Embryonic facial prominence (tissue), 1 donor: Measurements from ENCODE around the gene SEH1L.
A peak's percentile ranks its signal among the peaks of the same experiment; 100 is the strongest.
"Not testable (repeated sequence)": the region's sequence is repeated elsewhere in the genome, so short reads cannot be mapped to it uniquely, and the experiment has no call there.

Source experiments
- DNase-seq: peaks from one replicate; pipeline ENCODE4 v3.0.0-alpha.2; 2016; ENCODE audit errors: extremely low spot score

Gene SEH1L, protein sequence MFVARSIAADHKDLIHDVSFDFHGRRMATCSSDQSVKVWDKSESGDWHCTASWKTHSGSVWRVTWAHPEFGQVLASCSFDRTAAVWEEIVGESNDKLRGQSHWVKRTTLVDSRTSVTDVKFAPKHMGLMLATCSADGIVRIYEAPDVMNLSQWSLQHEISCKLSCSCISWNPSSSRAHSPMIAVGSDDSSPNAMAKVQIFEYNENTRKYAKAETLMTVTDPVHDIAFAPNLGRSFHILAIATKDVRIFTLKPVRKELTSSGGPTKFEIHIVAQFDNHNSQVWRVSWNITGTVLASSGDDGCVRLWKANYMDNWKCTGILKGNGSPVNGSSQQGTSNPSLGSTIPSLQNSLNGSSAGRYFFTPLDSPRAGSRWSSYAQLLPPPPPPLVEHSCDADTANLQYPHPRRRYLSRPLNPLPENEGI

DNA sequence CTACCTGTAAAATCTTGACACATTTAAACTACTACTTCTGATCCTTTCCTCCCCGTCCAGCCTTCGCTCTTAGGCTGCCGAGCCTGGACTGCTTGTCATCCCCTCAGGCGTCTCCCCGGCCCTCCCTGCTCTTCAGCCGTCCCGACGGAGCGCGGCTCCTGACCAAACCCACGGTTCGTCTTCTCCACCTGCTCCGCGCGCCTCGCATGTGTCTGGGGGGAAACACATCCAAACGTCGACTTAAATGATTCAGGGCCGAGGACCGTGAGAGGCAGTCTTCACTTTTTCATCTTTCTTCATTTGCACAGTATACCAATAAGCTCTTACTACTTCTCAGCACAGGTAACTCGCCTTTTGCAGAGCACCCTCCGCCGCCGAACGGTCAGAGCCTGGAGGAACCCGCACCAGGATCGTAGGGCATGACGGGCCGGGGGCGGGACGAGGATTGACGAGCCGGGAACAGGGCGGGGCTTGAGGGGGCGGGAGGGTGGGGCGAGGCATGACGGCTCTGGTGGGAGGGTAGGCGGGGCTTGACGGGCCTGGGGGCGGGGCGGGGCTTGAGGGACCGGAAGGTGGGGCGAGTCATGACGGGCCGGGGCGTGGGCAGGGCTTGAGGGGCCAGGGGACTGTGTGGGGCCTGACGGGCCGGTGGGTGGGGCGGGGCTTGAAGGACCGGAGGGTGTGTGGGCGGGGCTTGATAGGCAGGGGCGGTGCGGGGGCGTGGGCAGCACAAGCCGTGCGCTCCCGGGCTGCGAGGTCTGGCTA lies at the start of gene SEH1L:
TSS of gene SEH1L (plus strand) at position 727 of the 765 bp plus-strand sequence. CDS start 111 bp downstream, outside the sequence.
- DNase-seq: peak; percentile 98

DNA sequence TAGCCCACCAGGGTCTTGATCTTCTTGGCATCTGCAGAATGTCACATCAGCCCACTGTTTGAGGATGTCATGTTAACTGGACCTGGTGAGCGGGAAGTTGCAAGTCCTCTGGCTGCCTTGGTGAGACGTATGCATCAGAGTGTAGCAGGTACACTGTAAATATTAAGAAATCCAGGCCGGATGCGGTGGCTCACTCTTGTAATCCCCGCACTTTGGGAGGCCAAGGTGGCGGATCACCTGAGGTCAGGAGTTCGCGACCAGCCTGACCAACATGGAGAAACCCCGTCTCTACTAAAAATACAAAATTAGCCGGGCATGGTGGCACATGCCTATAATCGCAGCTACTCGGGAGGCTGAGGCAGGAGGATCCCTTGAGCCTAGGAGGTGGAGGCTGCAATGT lies 46.6 kb upstream of the SEH1L start:
- DNase-seq: not testable (repeated sequence)

DNA sequence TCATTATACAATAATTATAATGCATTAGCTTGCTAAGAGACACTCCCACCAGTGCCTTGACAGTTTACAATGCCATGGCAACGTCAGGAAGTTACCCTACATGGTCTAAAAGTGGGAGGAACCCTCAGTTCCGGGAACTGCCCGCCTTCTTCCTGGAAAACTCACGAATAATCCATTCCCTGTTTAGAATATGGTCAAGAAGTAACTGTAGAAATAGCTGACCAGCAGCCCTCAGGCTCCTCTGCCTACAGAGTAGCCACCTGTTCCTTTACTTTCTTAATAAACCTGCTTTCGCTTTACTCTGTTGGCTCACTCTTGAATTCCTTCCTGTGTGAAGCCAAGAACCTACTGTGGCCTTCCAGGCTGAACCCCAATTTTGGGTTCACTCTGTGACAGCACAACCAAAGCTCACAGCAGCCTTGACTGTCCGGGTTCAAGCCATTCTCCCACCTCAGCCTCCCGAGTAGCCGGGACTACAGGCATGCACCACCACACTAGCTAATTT lies 43.7 kb upstream of the SEH1L start:
- DNase-seq: no peak

DNA sequence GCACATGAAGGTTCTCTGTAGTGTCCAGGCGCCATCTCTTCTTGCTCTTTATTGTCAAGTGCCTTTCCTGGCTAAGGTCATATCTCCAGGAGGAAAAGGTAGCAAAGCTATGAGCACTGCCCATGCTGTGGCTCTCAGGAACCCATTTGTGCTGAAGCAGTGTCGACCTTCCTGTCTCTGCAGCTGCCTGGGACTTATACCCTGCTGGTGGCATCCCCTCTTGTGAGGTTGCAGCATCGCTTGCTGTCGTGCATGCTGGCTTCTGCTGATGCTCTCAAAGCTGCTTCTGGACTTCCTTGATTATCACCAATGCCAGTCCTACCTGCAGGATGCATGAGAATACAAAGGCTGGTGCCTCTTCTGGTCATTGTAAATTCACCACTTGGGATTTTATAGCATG lies 41.7 kb upstream of the SEH1L start:
- DNase-seq: no peak

DNA sequence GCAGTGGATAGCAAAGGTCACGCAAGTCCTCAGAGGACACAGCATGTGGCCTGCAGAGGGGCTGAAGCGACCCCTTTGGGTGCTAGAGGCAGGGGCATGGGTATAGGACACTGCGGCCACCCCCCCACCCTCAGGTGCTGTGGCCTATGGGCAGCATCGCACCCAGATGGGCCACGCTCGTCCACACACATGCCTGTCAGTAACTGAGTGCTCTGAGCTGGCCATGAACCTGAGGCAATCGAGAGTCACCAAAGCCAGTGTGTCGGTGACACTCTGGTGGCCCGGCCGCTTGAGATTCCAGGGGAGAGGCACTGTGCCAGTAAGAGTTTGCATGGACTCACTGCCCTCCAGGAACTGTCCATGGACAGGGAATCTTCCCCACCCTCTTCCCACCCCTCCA lies 41.0 kb upstream of the SEH1L start:
- no peak for DNase-seq

DNA sequence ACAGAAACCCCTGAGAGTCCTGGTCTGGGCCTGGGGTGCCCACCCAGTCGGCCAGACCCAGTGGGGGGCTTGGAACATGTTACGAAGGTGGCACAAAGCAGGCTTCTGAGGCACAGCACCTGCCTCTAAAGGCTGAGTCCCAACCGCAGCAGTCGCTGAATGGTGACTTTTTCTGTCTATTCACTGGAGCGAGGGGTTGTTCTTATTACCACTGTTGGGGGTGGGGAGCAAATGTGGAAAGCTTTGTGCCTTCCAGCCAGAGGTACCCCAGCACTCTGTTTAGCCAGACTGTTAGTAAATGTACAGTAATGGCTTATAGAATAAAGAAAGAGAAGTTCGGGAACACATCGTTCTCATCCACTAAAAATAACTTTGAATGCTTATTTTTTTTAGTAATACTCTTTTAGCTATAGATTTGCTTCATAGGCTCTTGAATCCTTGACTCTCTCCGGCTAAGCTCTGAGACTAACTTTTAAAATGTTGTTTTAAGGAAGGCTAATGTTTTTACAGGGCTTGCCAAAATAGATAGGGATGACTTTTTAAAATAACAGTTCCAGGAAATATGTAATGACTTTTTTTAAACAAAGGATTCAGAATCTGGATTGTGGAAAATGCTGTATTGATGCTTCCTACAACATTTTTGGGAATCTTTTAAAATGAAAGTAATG lies 40.4 kb upstream of the SEH1L start:
- no peak for DNase-seq

DNA sequence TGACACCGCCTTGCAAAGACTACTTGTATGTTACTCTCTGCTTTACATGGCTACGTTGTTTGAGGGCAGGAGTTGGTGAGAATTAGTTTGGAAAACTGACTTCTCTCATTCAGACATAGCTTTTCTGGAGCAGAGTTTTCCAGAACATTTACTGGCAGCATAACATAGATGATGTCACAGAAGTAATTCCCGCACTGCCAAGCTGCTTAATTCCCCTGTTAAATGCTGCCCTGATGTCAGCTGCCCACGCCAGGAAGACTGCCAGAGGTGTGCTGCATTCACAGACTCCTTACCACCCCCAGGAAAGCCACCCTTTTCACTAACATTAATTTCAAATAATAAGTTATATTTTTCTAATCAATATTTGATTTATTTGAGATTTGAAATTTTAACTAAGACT lies 39.1 kb upstream of the SEH1L start:
- no peak for DNase-seq

DNA sequence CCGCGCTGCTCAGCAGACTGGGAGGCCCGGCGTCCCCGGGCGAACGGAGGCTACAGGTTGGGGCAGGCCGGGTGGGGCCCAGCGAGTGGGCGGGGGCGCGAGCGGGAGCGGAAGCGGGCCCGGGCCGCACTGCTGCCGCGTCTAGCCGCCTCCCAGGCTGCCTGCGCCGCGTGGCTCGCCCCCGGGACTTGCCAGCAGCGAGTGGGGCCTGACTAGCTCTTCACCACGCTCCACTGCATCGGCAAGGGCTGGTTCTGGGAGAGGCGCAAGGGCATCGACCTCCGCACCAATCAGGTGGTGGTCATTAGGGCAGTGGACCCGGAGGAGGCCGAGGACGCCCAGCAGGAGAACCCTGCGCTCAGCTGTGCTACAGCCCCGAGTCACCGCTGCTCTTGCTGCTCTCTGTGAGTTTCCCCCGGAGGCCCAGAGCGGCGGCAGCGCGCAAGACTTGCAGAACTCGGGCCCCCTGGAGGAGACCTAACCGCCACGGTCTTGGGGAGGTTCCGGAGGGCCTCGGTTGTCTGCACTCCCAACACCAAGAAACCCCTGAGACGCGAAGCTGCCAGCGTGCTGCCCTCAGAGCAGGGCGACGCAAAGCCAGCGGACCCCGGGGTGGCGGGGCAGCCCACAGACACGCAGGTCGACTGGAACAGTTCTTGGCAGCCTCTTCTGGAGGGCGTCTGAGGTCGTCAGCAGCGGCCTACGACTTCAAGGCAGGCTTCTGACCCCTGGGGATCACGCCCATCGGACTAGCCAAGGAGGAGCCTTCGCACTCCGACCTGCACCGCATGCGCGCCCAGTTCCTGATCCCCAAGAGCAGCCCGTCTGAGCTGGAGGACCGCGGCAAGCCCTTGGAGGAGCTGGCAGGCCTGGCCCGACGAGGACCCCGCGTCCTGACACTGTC lies 36.5 kb upstream of the SEH1L start:
- DNase-seq: no peak

DNA sequence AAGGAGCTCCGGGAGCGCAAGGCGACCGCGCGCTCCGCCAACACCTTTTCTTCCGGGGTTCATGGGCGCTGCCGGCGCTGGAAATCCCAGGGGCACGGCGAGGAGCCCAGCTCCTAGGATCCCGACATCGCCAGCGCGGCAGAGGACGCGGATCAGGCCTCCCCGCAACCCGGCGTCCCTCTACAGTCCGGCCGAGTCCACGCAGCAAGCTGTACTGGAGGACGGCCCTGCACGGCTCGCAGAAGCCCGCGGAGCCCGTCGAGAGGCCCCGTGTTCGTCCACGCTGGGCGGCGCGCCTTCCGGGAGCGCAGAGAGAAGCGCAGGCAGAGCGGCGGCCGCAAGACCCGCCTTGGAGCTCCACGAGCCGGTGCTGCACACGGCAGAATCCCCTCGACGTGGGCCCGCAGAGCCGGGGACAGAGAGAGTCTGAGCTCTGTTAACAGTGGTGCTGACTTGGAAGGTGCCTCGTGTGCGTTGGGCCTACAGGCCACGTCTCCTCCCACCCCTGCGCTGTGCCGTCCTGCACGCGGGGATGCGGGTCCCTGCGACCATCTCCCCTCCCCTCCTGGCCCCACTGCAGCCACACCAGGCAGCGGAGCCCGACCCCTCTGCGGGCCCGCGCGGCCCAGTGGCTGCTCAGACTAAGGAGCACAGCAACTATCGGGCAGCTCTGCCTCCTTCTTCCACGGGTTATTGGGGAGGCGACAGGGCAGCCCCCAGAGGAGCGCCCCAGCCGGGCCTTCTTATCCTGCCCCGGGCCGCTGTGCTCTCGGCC lies 35.7 kb upstream of the SEH1L start:
- no peak for DNase-seq

DNA sequence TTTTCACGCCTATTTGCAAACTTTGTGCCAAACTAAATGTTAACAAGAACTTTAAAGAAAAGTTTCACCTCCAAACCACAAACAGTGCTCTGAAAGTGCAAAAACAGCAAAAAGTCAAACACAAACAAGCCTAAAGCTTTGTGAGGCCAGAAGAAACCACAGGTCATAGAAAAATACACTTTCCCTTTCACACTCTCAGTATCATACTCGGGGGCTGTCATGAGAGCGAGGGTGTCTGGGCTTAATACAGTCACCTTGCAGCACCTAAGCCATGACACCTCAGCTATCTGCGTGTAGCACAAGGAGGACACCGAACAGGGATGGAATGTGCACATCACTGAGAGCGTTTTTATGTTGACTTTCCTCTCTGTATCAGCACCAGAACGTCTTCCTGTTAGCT lies 26.6 kb upstream of the SEH1L start:
- DNase-seq: no peak

DNA sequence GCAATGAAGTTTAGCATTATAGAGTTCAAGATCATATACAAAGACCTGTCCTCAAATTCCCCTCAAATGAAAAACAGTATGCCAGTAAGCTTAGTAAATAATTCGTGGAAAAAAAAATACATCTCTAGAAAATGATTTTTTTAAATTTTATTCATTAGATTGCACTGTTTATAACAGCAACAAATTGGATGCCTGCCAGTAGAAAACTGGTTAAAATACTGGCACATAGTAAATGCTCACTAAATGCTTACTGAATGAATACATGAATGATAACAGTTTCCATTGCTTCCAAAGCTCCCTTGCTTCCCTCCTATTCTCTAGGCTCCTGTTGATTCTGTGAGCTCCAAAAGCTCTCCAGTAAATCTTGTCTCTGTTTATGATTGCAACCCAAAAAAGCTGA lies 25.5 kb upstream of the SEH1L start:
- DNase-seq: no peak

DNA sequence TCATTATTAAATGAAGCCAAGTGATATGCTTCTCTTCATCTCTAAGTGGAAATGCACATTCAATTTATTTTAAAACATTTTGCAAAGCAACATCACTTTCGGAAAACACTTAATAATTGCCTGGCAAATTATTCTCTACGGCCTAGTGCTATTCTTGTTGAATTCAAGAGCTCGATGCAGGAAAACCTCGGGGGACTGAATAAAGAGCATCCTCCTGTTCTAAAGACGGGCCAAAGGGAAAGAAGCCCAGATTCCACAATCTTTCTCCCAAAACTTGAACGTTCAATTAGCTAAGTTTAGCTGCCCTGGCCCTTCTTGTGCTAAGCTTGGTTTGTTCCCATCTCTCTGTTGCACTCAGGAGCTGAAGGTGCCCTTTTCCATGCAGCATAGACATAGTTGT lies 23.2 kb upstream of the SEH1L start:
- no peak for DNase-seq

DNA sequence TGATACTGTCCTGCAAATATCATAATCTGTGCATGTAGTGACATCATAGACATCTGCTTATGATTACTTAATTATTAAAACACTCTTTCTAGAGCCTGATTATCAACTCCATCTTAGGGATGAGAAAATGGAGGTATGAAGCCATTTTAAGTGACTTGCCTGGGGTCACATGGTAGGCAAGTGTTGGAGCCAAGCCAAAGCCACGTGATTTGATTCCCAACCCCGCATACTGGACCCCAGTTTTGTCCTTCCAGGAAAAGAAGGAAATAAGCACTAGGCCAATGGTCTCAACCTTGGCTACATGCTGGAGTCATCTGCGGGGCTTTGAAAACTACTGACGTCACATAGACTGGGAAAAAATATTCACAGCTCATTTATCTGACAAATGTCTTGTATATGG lies 19.6 kb upstream of the SEH1L start:
- DNase-seq: no peak

DNA sequence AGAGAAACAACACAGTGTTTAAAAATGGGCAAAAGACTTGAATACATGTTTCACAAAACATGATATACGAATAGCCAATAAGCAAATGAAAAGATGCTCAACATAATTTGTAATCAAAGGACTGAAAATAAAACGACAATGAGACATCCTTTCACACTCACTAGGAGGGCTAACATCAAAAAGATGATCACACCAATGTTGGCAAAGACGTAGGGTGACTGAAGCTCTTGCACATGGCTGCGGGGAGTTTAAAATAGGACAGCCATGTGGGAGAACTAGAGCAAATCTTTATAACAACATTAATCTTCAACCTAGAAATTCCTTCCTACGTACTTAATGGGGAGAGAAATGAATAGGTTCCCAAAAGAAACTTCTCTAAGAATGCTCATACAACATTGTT lies 19.2 kb upstream of the SEH1L start:
- no peak for DNase-seq

DNA sequence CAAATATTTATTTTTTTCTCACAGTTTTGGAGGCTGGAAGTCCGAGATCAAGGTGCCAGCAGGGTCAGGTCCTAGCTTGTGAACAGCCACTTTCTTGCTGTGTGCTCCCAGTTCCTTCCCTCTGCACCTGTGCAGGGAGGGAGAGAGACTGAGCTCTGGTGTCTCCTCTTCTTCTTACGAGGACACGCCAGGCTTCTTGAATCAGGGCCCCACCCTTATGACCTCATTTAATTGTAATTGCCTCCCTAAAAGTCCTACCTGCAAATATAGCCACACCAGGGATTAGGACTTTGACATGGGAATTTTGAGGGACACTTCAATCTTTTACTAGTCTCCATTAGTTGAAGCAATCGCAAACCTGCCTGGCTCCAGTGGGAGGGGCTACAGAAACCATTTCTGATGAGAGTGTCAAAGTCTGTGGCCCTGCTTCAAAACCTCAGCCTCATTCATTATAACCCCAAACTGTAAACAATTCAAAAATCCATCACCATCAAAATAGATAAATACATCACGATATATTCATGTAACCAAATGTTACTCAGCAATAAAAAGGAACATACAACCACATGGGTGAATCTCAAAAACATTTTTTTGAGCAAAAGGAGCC lies 18.2 kb upstream of the SEH1L start:
- DNase-seq: no peak

DNA sequence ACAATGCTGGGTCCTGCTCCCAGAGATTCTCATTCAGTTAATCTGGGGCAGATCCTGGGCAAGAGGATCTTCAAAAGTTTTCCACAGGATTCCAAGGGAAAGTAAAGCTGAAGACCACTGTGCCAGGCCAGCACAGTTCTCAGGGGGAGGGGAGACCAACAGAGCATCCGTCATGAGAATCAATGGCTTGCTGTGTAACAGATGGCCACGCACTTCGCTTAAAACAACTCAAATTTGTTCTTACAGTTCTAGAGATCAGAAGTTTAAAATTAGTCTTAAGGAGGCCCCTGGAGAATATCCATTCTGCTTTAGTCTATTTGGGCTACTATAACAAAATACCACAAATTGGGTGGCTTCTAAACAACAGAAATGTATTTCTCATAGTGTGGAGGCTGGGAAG lies 17.4 kb upstream of the SEH1L start:
- DNase-seq: no peak

DNA sequence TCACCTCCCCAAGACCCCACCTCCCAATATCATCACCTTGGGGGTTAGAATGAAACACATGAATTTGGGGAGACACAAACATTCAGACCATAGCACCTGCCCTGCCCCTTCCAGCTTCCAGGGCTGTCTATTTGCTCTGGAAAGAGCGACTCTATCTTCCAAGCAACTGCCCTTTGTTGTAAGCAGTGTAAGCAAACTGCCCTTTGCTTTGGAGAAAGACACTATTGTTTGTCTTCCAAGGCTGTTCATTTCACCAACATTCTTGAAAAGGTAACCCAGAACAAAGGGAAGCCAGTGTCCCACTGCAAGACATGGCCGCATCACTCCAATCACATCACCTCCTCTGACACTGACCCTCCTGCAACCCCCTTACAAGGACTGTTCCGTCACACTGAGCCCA lies 16.9 kb upstream of the SEH1L start:
- no peak for DNase-seq

DNA sequence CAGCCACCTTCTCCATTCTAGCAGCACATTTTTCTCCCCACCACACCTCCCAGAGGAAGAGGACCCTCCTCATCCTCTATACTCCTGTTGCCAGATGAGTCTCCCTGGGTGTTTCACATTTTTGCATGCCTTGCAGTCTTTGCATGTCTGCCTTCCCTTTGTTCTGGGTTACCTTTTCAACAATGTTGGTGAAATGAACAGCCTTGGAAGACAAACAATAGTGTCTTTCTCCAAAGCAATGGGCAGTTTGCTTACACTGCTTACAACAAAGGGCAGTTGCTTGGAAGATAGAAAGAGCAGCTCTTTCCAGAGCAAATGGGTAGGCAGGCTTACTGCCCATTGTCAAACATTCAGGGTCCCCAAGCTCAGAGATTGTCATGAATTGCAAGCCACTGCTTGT lies 14.5 kb upstream of the SEH1L start:
- DNase-seq: no peak

DNA sequence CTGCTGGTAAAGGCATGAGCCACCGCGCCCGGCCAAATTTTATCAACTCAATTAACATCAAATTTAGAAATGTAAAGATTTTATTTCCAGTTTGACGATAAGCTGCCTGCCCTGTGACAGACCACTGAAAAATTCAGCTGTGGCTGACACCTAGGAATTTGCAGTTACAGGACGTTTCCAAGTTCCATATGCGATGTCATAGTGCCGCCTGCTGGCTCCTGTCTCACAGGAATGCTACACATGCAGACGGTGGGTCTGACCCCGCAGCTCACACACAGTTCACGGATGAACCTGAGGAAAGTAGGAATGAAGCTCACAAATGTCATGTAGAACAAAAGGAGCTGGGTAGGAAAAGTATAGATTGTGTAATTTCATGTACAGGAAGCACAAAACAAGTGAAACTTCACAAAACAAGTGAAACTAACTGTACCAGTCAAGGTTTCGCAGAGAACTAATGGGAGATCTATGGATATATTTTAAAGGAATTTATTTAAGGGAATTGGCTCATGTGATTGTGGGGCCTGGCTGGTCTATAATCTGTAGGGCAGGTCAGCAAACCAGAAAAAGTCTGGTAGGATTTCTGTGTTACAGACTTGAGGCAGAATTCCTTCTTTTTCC lies 13.2 kb upstream of the SEH1L start:
- peak; percentile 49 for DNase-seq

DNA sequence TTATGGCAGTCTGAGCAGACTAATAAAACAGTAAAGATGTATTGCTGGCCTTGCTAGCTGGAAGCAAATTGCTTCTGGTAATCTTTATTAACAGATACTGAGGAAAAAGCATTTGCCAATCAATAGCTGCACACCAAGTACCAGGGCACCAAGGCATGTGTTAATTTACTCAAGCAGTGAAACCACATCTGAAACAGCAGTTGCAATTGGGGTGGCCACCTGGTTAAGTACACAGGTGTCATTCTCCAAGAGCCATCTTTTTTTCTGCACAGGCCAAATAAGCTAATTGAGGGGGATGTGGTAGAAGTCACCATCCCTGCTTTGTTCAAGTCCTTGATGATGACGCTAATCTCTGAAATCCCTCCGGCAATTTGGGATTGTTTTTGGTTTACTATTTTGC lies 8.6 kb upstream of the SEH1L start:
- no peak for DNase-seq
